ENCODE measurements around the gene FGF14.

Gene FGF14

DNA sequence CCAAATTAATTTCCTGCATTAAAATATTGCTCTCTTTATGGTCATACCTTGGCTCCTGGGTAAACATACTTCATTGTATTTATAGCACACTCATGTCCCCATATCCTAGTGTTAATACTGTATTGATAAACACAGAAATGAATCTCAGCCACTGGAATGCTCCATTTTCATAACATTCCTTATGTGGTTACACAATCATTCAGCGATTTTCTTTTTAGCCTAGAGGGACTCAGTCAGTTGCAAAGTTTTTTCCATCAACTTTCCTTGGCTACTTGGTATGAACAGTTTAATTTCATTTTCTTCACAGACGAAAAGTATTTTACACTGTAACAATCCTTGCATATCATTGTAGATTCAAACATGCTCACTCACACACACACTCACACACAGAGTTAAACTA is 471.5 kb downstream of the FGF14 start:
- no peak for DNase-seq (ENCODE audit: low read depth in 2 of 2)

DNA sequence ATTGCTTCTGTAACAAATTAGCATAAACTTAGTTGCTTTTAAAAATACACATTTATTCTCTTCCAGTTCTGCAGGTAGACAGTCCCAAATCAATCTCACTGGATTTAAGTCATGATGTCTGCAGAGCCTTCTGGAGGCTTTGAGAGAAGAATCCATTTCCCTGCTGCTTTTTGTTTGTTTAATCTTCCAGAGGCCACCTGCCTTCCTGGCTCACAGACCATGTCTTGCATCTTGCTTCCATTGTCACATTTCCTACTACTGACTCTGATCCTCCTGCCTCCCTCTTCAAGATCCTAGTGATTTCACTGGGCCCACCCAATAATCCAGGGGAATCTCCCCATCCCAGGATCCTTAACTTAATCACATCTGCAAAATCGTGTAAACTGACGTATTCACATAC is 476.1 kb downstream of the FGF14 start:
- no peak for DNase-seq (ENCODE audit: low read depth in 2 of 2)

DNA sequence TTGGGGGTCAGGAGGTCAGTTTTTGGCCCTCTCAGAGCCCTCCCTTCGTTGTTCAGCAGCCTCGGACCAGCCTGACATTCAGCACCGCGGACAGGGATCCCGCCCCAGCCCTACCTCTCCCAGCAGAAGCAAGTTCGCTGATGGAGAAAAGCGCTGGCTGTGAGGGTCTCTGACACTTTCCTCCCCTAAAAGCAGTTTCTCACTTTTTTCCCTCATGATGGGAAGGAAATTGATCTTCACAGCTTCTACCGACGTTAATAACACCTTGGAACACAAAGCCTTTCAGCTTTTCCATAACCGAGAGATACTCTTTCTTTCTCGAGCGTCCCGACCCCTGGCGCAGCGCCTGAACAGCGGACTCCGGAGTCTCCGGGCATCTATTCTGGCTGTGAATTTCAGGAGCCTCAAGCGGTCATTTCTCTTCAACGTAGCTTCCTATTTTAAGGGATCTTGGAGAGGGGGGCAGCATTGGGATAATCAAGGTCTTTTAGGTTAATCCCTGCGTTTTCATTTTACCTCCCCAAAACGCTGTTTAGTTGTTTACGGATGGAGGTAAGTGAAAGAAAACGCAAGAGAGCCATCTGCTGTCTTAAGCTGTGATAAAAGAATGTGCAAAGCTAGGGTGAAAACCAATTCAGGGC is 482.2 kb downstream of the FGF14 start:
- DNase-seq (ENCODE audit: low read depth in 2 of 2): no peak

DNA sequence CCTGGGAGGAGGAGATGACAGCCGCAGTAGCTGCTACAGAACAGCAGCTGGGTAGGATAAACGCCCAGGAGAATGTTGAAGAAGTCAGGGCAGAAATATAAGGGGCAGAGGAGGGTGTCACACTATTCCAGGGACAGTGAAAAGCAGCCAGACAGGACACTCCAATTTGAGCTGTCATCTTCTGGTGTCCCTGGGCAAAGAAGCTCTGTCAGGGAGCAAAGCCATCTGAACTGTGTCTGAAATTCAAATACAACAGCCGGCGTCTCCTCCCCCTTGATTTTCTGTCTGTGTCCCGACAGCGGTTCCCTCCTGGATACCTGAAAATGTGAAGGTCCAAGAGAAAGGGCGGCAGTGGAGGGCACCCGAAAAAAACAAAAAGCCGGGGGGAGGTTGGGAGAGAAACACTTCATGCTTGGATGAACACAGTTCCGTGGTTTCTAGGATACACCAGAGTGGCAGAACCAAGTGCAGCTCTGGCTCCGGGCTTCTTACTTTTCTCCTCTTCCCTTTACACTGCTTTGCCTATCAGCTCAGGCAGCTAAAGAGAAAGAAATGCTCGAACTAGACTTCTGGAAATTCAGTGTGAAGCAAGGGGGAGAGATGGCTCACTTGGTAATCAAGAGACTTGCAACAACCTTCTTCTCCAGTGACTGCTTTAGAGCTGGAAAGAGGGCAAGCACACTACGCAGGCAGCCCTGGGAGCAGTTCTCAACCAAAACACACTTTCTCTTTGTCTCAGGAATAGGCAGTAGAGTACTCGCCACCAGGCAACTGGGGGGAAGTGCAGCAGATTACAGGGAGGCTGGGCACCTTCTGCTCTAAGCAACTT is 483.8 kb downstream of the FGF14 start:
- no peak for DNase-seq (ENCODE audit: low read depth in 2 of 2)

DNA sequence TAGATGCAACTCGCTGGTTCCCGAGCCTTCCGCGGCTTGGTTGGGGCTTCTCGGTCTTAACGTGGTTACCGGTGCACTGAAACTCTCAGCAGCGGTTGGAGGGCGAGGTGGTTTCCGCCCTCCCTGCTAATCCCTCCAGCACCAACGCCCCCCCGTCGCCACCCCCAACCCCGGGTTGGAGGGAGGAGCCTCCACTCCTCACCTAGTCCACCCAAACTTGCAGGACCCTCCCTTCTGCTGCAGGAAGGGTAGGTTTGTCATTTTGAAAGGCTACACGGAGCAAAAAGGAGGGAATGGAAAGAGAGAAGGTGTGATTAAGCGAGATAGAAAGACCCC is 484.4 kb downstream of the FGF14 start:
- DNase-seq (ENCODE audit: low read depth in 2 of 2): no peak

DNA sequence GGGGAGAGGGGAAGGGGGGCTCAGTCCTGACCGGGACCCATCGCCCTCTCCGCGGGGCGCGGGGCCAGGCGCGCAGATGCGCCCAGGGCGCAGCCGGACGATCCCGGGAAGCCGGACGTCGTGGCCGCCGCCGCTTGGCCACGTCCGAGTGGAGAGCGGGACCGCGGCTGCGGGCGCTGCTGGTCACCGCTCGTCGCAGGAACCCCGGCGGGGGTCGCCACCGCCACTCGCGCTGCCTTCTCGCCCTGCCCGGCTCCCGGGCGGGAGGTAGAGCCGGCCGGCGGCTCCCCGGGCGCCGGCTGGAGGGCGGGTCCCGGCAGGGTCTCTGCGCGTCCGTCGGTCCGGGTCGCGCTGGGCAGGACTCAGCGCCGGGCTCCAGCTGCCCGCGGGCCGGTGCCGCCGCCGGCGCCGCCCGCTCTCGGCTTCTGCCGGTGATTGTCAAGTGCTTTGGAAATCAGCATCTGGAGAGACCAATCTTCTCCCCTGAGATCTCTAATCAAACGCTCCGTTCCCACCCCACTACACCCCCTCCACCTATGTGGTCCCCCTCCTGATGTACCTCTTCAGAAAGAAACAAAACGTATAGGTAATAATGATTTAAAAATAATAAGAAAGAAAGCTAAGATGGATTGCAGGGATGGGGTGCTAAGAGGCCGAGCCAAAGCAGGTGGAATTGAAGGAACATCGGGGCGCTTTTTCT is 484.9 kb downstream of the FGF14 start:
- no peak for DNase-seq (ENCODE audit: low read depth in 2 of 2)

DNA sequence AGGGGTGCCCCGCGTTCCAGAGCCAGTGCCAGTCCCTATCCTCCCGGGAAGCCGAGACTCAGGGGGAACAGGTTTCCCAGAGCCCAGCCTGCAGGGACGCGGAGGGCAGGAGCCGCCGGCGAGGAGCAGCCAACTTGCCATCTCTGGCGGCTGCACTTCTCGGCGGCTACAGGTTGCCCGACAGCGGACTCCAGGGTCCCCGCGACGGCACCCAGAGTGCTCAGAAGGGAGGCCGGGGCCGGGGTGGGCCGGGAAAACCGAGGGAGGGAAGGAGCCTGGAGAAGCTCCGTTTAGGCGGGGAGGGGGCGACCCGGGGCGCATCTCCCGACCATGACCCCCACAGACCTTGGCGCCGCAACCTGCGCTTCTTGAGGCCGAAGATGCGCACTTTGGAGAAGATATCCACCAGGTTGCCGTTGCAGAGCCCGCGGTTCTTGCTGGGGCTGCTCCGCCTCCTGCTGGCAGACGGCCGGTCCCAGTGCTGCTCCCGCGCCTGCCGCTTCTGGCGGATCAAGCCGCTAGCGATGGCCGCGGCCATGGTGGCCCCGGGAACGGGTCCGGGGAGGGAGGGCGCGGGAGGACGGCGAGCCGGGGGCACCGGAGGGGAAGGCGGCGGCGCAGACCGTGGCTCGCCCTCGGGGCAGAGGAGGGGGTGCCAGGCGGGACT is 485.6 kb downstream of the FGF14 start:
- no peak for DNase-seq (ENCODE audit: low read depth in 2 of 2)

DNA sequence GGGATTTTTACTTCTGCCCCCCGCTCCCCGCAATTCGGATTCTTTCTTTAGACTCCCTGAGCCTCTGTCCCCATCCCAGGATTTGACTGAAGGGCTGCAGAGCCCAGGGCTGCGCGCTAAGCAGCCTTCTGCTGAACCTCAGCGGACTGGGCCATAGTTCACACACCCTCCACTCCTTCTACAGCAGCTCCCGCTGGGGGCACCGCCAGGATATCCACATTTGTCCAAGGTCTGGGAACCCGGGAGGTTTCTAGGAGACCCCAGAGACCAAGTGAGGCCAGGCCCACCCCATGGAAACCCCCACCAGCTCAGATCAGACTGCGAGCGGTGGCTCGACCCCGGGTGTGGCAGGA is 486.1 kb downstream of the FGF14 start:
- DNase-seq (ENCODE audit: low read depth in 2 of 2): no peak

DNA sequence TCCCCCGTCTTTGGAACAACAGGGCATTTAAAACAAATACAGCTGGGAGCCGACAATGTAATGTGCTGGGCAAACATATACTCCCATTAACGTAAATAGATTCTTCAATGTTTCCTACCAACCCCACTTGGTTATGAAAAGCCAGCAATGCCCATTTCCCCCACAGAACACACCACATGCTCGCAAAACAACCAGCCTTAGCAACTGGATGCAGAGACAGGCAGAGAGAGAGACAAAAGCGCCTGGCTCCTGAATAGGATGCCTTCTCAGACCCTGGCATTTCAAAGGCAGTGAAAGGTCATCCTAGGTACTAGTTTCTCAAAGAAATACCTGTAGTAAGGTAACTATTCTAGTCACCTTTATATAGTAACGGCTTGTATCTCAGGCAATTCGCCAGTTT is 486.5 kb downstream of the FGF14 start:
- DNase-seq (ENCODE audit: low read depth in 2 of 2): no peak

DNA sequence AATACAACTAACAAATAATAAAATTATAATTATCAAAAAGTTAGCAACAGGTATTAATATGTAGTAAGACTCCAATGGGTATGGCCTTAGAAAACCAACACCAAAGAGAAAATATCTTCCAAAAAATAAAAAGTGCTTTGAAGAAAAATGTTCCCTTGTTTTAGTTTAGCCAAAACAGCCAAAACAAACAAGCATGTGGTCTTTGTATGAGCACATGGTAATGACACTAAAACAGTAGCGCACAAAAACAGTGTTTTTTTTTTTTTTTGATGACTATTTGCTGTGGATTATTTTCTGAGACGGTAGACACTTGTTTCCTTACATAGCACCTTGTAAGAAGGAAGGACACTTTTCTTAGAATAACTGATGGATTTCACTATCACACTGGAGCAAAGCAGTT is 490.1 kb downstream of the FGF14 start:
- no peak for DNase-seq (ENCODE audit: low read depth in 2 of 2)

DNA sequence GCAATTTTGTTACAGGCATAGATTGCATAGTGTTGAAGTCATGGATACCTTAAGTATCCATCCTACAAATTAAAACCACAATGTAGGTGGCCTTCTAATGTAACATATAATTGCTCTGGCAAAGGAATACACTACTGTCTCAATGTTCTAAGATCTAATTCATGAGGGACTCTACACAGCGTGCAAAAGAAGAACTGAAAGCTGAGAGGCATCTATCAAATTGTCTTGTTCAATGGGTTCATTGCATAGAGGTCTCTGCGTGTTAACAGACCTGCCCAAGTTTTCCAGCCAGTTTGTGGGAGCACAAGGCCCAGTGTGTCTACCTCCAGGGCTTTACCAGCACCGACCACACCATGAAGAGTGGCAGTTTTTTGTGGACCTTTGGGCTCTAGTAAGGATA is 498.0 kb downstream of the FGF14 start:
- DNase-seq (ENCODE audit: low read depth in 2 of 2): no peak

DNA sequence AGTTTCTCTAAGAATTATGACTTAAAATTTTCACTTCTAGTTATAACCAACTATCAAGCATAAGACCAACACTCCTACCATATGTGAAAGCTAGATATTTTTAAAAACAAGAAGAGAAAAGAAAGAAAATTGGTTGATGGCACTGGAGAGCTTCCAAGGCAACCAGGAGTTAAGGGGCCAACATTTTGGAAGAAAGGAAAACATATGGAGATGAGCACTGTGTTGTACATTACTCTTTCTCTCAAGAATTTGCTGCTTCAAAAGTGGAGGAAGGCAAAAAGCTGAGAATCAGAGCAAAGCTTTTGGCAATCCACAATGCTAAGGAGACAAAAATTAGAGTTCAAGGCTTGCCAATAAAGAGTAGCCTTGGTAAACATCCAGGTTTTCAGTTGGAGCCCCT is 503.2 kb downstream of the FGF14 start:
- DNase-seq (ENCODE audit: low read depth in 2 of 2): no peak

DNA sequence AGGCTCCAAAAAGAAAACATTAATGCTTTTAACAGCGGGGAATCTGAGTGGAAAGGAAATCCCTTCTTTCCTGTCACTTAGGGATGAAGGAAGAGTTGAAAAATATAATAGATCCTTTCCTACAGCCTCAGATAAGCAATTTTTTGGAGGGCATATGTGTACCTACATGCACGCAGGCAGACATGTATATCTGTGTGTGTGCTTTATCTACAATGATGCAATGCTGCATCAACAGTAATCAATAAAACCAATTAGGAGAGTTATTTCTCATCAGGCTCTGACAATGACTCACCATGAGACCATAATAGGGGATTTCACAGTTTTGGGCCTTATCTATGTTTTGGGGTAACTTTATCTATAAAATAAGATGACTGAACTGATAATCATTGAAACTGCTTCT is 505.3 kb downstream of the FGF14 start:
- no peak for DNase-seq (ENCODE audit: low read depth in 2 of 2)

DNA sequence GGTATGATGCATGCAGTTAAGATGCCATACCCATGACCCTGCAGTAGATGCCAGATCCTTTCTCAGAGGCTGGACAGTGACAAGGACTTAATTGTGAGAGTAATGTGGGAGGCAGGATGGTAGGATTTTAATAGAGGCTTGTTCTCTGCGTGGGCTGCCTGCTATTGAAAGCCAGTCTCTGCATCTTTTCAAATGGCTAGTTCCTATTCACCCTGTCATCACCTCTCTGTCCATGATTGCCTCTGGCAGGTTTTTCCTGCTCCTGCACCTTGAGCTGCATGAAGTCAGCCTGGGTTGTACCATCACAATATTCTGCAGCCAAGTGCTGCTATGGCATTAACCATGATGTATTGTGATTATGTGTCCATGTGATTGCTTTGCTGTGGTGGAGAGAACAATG is 508.8 kb downstream of the FGF14 start:
- no peak for DNase-seq (ENCODE audit: low read depth in 2 of 2)

DNA sequence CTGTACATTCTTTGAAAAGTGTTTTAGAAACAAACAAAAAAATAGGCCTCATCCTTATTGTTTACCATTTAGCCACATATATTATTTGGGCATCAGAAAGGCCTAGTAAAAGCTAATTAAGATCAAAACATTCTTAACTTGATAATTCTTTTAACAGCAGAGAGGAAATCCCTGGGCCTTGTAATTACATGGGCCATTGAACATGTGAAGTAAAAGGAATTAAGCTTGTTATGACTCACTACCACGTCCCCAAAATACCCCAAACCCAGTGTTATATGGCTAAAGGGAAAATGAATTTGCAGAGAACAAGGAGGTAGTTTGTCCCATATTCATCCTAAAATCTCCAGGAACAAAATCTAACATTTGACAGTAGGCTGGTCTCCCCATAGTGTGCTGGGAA is 509.6 kb downstream of the FGF14 start:
- no peak for DNase-seq (ENCODE audit: low read depth in 2 of 2)

DNA sequence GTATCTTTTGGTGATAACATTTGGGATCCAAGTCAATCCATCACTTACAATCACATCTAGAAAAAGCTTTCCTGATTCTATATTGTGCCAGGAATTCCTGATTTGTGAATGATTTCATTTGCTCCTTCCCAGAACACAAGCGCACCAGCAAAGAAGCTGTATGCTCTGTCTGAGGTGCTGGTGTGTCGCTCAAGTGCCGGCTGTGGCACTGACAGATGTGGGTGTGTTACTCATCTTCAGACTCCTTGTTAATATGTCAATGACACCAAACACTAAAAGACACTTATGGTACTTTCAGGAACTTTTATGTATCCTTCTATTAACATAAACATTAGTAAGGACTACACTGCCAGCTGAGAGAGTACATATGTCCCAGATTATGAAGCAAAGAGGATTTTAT is 520.3 kb downstream of the FGF14 start:
- no peak for DNase-seq (ENCODE audit: low read depth in 2 of 2)

DNA sequence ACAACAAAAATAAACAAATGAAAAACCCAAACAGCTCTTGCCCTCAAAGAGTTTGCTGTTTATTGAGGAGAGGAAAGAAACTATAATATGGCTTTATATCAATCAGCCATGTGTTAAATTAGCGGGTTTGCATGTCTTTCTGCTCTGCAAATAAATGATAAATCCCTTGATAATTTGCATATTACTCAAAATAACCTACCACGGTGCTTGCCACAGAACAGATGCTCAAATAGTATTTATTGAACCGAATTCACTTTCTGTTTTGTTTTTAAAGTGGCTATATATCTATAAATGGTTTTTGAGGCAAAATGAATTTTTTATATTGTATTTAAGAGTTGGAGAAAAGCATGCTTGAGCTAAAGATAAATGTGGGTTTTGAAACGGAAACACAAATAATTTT is 521.3 kb downstream of the FGF14 start:
- DNase-seq (ENCODE audit: low read depth in 2 of 2): no peak

DNA sequence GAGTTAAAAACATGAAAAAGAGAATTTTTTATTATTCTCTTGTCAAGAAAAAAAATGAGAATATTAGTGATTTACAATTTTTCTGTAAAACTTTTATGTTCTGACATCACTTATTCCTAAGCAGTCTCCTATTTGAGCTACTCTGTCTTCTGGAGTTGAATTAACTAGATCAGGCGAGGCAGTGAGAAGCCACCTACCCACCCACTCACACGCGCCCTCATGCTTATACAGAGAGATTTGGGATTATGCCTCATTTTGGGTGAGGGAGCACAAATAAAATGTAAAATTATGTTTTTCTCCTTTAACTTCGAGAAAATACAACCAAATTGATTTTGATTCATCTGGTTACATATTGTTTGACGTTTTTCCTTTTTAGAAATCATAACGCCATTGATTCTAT is 524.9 kb downstream of the FGF14 start:
- DNase-seq (ENCODE audit: low read depth in 2 of 2): no peak

DNA sequence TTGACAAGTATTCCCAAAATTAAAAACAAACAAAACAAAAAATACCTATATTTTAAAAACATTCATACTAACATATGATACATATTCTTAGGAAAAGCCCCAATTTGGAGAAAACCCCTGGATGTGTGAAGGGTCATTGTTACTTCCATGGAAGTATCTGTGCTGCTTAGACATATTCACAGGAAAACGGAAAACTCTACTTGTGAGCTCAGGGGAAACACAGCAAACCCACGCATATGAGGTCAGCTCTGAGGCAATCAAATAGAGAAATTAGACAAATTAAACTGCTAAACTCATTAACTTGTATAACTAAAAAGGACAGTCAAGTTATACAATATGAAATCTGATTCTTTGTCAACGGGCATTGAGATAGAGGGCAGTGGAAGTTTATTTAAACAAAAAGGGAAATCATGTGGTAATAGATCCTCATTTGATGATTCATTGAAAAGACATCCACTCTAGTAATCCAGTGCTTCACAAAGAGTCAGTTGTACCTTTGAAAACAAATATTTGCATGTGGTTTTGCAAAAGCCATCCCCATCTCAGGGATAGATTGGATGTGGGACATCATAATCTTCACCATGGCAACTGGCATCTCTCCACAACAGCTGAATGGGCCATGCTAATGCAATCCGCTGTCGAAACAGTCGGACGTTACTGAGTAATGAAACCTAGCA is 526.0 kb downstream of the FGF14 start:
- no peak for DNase-seq (ENCODE audit: low read depth in 2 of 2)

DNA sequence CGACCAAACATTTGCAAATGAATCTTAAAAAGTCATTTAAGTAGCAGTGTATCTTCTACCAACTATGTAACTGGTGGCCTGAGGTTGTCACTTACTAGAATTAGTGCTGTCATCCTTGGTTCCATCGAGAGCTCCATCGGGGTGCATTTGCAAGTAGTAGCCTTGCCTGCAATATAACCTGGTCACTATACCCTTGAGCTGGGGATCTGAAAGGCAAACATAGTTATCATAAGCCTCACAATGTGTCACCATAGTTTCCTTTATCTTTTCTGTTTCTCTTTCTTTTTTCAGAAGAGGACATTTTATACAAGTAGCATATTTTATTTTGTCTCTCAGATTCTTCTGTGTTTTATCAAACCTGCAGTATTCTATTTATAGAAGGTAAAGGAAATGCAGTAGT is 526.8 kb downstream of the FGF14 start:
- no peak for DNase-seq (ENCODE audit: low read depth in 2 of 2)

DNA sequence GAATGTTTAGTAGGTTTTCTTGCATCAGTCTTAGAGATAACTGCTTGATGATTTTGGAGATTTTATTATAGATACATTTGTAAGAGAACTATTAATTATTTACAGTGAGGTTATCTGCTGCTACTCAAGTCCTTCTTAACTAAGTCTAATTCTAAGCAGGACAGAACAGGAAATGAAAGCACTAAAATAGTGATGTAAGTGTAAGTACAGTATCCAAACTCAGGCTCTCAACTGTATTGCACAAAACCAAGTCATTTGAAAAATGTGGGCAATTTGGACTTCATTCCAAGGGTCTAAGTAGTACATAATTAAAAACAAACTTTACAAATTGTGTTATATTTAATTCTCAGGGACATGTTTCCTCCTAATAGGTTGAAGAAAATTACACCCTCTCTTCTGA is 532.3 kb downstream of the FGF14 start:
- DNase-seq (ENCODE audit: low read depth in 2 of 2): no peak

Measured in stimulated activated CD8-positive, alpha-beta memory T cell treated with anti-CD3 and anti-CD28 coated beads, Interleukin-2, amount 100 ng/mL, for 1 hour (primary cell).